Activated naive CD8-positive, alpha-beta T cell treated with anti-CD3 and anti-CD28 coated beads for 36 hours (primary cell): Measurements from ENCODE around the gene OR6N1. TPM values are rescaled to one million over a fixed set of nuclear protein-coding genes. Genes with fewer than 3 reads are reported as not detected.

ENCODE experiments used
- DNase-seq: peaks from one replicate; pipeline ENCODE4 v3.0.0; 2021
- H3K27ac Mint-ChIP-seq: one replicate; pipeline ENCODE4 v1.8.0; 2022; ENCODE audit warnings: mild to moderate bottlenecking, moderate library complexity, mixed read lengths
- H3K27me3 Mint-ChIP-seq: one replicate; pipeline ENCODE4 v1.8.0; 2022; ENCODE audit warnings: mild to moderate bottlenecking, mixed read lengths
- H3K36me3 Mint-ChIP-seq: one replicate; pipeline ENCODE4 v1.8.0; 2021; ENCODE audit warnings: mild to moderate bottlenecking, mixed read lengths
- H3K4me1 Mint-ChIP-seq: one replicate; pipeline ENCODE4 v1.8.0; 2021; ENCODE audit warnings: mixed read lengths
- H3K4me3 Mint-ChIP-seq: one replicate; pipeline ENCODE4 v1.8.0; 2022; ENCODE audit warnings: mild to moderate bottlenecking, moderate library complexity, mixed read lengths
- H3K9me3 Mint-ChIP-seq: one replicate; pipeline ENCODE4 v1.8.0; 2022; ENCODE audit warnings: mixed read lengths
- total RNA-seq, 2 experiments: library from RNA; stranded (reverse); gene quantifications; one replicate each; pipeline ENCODE4 v1.2.3, GENCODE V29; 2021

OR6N1 gene
- total RNA-seq, 2 experiments from 2014 or later, result not detected

- H3K36me3 Mint-ChIP-seq, result no peaks in the 10 kb centered on the region
- H3K4me3 Mint-ChIP-seq, result no peak overlapping the region
- H3K4me1 Mint-ChIP-seq, result peaks cover 3% of the 10 kb centered on the region
- H3K27me3 Mint-ChIP-seq, result peaks cover 34% of the 10 kb centered on the region
- H3K9me3 Mint-ChIP-seq, result no peaks in the 10 kb centered on the region
- DNase-seq, result no peak
- no peak overlapping the region for H3K27ac Mint-ChIP-seq
Observed at GRCh38 chr1:158717344-158717743, 54.7 kb downstream of the OR6N1 start.

- Mint-ChIP-seq H3K27me3 (peaks cover 37% of the 10 kb centered on the region), H3K4me3 (no peak overlapping the region), H3K9me3 (no peaks in the 10 kb centered on the region), H3K4me1 (peaks cover 3% of the 10 kb centered on the region), H3K36me3 (no peaks in the 10 kb centered on the region), H3K27ac (no peak overlapping the region)
- DNase-seq, result no peak
Observed at GRCh38 chr1:158716335-158716734, 55.7 kb downstream of the OR6N1 start.

GRCh38 chr1:158714754-158715153 is 57.2 kb downstream of the OR6N1 start:
- Mint-ChIP-seq H3K4me1 (peaks cover 3% of the 10 kb centered on the region), H3K27me3 (peaks cover 28% of the 10 kb centered on the region), H3K27ac (no peak overlapping the region), H3K36me3 (no peaks in the 10 kb centered on the region), H3K4me3 (no peak overlapping the region), H3K9me3 (no peaks in the 10 kb centered on the region)
- DNase-seq, result no peak

Other genes with a start within 250 kb of the OR6N1 start
- not detected for gene OR6Y1, start 217.8 kb downstream of the OR6N1 start, total RNA-seq
- not detected for gene OR6P1, start 201.6 kb downstream of the OR6N1 start, total RNA-seq
- gene OR10X1, start 192.3 kb downstream of the OR6N1 start, total RNA-seq, result not detected
- not detected for gene OR10Z1, start 166.9 kb downstream of the OR6N1 start, total RNA-seq
- gene SPTA1, start 85.5 kb downstream of the OR6N1 start, total RNA-seq, result not detected
- not detected for gene OR6K2, start 71.5 kb downstream of the OR6N1 start, total RNA-seq
- gene OR6K3, start 51.5 kb downstream of the OR6N1 start, total RNA-seq, result not detected
- gene OR6K6, start 17.5 kb downstream of the OR6N1 start, total RNA-seq, result not detected
- not detected for gene OR6N2, start 9.0 kb upstream of the OR6N1 start, total RNA-seq
- gene MNDA, start 59.2 kb upstream of the OR6N1 start, total RNA-seq, result under 1 TPM in 1 of 2 experiments, not detected in 1; 0.20 TPM
- 1 to 10 TPM; 1.4 to 1.6 TPM for gene PYHIN1, start 159.4 kb upstream of the OR6N1 start, total RNA-seq
- 100 to 1,000 TPM; 292 to 296 TPM for gene IFI16, start 237.7 kb upstream of the OR6N1 start, total RNA-seq